Kidney (tissue), 14 donors: Measurements from ENCODE around the gene TRAPPC11. TPM values are rescaled to one million over a fixed set of nuclear protein-coding genes. Genes with fewer than 3 reads are reported as not detected.

Experiments
- DNase-seq, 5 donors: peaks; one replicate each; pipeline ENCODE4 v3.0.0-alpha.2; 2013 to 2020
- FAIRE-seq: peaks from 2 replicates; lab custom pipeline; 2012; peaks lifted over from hg19 to GRCh38; lab: Jason Lieb, UNC
- H3K27ac ChIP-seq, 2 donors: one replicate each; pipeline ENCODE4 v1.7.0; 2013; ENCODE audit warnings: low read depth in 2 of 2, low read length in 2 of 2, inconsistent platforms in 1 of 2
- H3K27me3 ChIP-seq: one replicate; pipeline ENCODE4 v1.7.1; 2013; ENCODE audit warnings: low read length, inconsistent platforms; ENCODE audit not compliant: control insufficient read depth, insufficient read depth
- H3K36me3 ChIP-seq, 3 donors: one replicate each; pipeline versions ENCODE4 v1.7.0 to v1.7.1; 2013; ENCODE audit warnings: low read length in 3 of 3, control low read depth in 1 of 3, inconsistent platforms in 1 of 3; ENCODE audit not compliant: insufficient read depth in 3 of 3, control insufficient read depth in 2 of 3
- H3K4me1 ChIP-seq, 3 donors: one replicate each; pipeline versions ENCODE4 v1.7.0 to v1.7.1; 2013; ENCODE audit warnings: low read length in 3 of 3, inconsistent platforms in 1 of 3, low read depth in 1 of 3; ENCODE audit not compliant: control insufficient read depth in 2 of 3, insufficient read depth in 2 of 3
- H3K4me3 ChIP-seq, 3 donors: one replicate each; pipeline versions ENCODE4 v1.7.0 to v1.8.1; 2013; ENCODE audit warnings: low read length in 3 of 3, control low read depth in 1 of 3, inconsistent platforms in 1 of 3
- H3K9ac ChIP-seq, 3 donors: one replicate each; pipeline versions ENCODE4 v1.7.0 to v1.7.1; 2013; ENCODE audit warnings: low read length in 3 of 3, control low read depth in 1 of 3, inconsistent platforms in 1 of 3
- H3K9me3 ChIP-seq, 3 donors: one replicate each; pipeline versions ENCODE4 v1.7.0 to v1.7.1; 2013; ENCODE audit warnings: low read length in 3 of 3, control low read depth in 1 of 3, inconsistent platforms in 1 of 3; ENCODE audit not compliant: control insufficient read depth in 2 of 3, insufficient read depth in 1 of 3
- CTCF ChIP-seq: IDR thresholded peaks from 3 replicates; pipeline ENCODE4 v1.5.1; 2012; ENCODE audit warnings: mild to moderate bottlenecking, moderate library complexity, borderline replicate concordance; ENCODE audit not compliant: insufficient read depth; ENCODE audit errors: extremely low read depth
- intact Hi-C: fragments of 100-400 bp; cut with DNase I; formaldehyde crosslinking; loops from one replicate; pipeline ENCODE4 v1.11.1; 2022
- polyA plus RNA-seq: library from polyadenylated mRNA; stranded (reverse); fragments of 350-450 nt; fragmentation: Illumina TruSeq; extraction: RNeasy Lipid Tissue Mini Kit (QIAGEN cat#74804); gene quantifications from one replicate; pipeline ENCODE4 v1.2.3, GENCODE V29; 2014; ENCODE audit warnings: low read depth, low replicate concordance; ENCODE audit not compliant: insufficient read depth
- total RNA-seq: library from RNA; stranded (reverse); fragmentation: NEBNext Ultra II Directional; extraction: Animal tissue kit (Norgen Biotek cat#: 25700); gene quantifications from one replicate; pipeline ENCODE4 v1.2.1, GENCODE V29; 2021
- donor health status: control.
- donor health status: control.
- donor health status: control.
- donor health status: control.
- donor health status: control.
- donor health status: DM: yes; HTN: yes; CAD: no.
- donor health status: Normal renal cell carcinoma (clear cell type).

The TRAPPC11 gene
- total and polyA plus RNA-seq, 2 donors from 2014 or later: 13.8 to 43.1 TPM

GRCh38 chr4:183618681-183619080 is 40.4 kb upstream of the TRAPPC11 start:
- Histone ChIP-seq H3K4me3 (no peak overlapping the region), H3K27ac (no peak overlapping the region), H3K9me3 (no peaks in the 10 kb centered on the region), H3K4me1 (no peaks in the 10 kb centered on the region), H3K36me3 (no peaks in the 10 kb centered on the region), H3K9ac (no peak overlapping the region), H3K27me3 (no peaks in the 10 kb centered on the region)
- FAIRE-seq (no peak), DNase-seq (no peak)
- no peak for TF ChIP-seq CTCF
- intact Hi-C loops: no loop called here

DNA sequence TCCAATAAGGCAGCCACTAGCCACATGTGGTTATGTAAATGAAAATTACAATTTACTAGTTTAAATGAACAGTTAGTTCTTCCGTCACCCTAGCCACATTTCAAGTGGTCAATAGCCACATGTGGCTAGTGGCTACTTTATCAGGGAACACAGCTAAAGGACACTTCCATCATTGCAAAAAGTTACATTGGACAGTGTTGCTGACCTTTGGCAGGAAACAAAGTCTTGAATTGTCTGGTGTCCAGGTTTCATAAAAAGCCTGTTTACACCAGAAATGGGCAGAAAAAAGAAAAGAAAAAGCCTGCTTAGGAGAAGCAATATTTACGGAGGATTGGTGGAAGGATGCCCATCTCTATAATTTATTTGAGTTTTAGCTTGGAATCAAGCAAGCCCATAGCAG is 38.7 kb upstream of the TRAPPC11 start:
- DNase-seq (no peak), FAIRE-seq (no peak)
- Histone ChIP-seq H3K36me3 (no peaks in the 10 kb centered on the region), H3K4me1 (no peaks in the 10 kb centered on the region), H3K27ac (no peak overlapping the region), H3K4me3 (no peak overlapping the region), H3K9ac (no peak overlapping the region), H3K9me3 (no peaks in the 10 kb centered on the region), H3K27me3 (no peaks in the 10 kb centered on the region)
- intact Hi-C loops: no loop called here
- no peak for TF ChIP-seq CTCF

DNA sequence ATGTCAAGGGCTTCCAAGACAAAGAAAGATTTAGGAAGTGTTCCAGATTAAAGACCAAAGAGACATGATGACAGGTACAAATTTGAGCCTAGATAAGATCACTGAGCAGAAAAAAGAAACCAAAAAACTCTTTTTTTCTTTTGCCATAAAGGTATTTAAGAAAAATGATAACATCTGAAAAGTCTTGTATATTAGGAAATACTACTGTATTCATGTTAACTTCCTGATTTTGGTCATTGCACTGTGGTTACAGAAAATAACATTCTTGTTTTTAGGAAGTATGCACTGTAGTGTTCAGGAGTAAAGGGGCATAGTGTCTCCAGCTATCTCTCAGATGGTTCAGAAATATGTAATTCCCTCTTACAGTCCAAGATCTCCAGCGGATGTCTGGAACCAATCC is 37.2 kb upstream of the TRAPPC11 start:
- no peak overlapping the region for H3K27ac ChIP-seq
- H3K9me3 ChIP-seq: no peaks in the 10 kb centered on the region
- intact Hi-C loops: no loop called here
- H3K27me3 ChIP-seq: no peaks in the 10 kb centered on the region
- no peak for DNase-seq
- H3K9ac ChIP-seq: no peak overlapping the region
- no peak for TF ChIP-seq CTCF
- H3K36me3 ChIP-seq: no peaks in the 10 kb centered on the region
- H3K4me3 ChIP-seq: no peak overlapping the region
- no peak for FAIRE-seq
- H3K4me1 ChIP-seq: no peaks in the 10 kb centered on the region

DNA sequence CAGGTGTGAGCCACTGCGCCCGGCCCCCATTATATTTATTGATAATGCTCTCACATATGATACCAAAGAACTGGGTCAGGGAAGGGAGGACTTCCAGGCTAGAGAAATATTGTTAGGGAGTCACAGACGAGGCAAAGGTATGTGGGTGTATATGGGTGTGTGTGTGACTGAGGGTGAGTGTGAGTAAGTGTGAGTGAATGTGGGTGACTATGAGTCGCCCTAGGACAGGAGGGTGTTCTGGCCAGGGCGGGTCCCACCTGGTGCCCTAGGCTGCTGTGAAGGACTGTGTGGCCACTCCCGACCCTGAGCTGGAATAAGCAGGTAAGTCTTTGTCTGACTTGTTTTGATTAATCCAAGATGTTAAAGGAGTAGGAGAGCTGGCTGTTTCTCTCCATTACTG is 34.5 kb upstream of the TRAPPC11 start:
- Histone ChIP-seq H3K27ac (no peak overlapping the region), H3K27me3 (no peaks in the 10 kb centered on the region), H3K4me1 (no peaks in the 10 kb centered on the region), H3K4me3 (no peak overlapping the region), H3K9ac (no peak overlapping the region), H3K9me3 (no peaks in the 10 kb centered on the region), H3K36me3 (no peaks in the 10 kb centered on the region)
- FAIRE-seq (no peak), DNase-seq (no peak)
- no peak for TF ChIP-seq CTCF
- intact Hi-C loops: no loop called here
